Measurements from ENCODE around the gene CHCHD6. TPM values are rescaled to one million over a fixed set of nuclear protein-coding genes. Genes with fewer than 3 reads are reported as not detected.

The CHCHD6 gene
- total RNA-seq, 6 experiments from 2014 or later, result 1.7 to 5.3 (median 4.2) TPM

DNA sequence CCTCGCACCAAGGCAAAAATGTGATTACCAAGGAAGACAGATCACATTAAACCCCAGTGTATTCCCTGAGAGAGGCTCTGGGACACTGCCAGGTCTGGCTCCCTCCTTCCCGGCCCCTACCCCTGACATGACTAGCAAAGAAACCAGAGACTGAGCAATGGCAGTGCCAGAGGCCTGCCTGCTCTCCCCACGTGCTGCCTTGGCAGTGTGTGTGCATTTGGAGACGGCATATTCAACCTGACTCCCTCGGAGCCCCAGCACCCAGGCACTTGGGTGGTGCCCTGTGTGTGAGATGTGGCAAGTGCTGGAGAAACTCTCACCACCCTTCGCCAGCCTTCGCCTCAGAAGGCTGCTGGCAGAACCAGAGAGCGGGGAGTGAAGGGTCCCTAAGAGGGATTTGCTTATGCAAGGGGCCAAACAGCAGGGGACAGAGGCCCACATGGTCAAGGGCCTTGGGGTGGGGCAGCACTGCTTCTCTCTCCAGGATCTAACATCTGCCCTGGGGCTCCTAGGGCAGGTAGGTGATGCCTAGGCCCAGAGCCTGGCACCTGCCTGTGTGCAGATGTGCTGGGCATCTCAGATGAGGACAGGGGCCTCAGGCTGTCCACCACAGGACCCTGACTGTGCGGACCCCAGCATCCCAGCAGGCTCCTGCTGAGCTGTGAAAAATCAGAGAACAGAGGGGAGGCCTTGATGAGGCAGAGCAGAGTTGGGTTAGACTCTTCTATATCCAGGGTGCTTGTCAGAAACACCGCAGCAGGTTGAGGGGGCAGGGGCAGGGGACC, 255.3 kb downstream of the CHCHD6 start:
- WGBS (ENCODE audit: insufficient coverage, low coverage, low lambda C conversion rate, missing lambda C conversion rate), result 78% methylated on average over 7 of the region's 10 CpGs
- H3K27ac ChIP-seq, result no peak overlapping the region
- H3K36me3 ChIP-seq, result no peaks in the 10 kb centered on the region
- ATAC-seq, result no peak
- TF ChIP-seq, protein P1, sequence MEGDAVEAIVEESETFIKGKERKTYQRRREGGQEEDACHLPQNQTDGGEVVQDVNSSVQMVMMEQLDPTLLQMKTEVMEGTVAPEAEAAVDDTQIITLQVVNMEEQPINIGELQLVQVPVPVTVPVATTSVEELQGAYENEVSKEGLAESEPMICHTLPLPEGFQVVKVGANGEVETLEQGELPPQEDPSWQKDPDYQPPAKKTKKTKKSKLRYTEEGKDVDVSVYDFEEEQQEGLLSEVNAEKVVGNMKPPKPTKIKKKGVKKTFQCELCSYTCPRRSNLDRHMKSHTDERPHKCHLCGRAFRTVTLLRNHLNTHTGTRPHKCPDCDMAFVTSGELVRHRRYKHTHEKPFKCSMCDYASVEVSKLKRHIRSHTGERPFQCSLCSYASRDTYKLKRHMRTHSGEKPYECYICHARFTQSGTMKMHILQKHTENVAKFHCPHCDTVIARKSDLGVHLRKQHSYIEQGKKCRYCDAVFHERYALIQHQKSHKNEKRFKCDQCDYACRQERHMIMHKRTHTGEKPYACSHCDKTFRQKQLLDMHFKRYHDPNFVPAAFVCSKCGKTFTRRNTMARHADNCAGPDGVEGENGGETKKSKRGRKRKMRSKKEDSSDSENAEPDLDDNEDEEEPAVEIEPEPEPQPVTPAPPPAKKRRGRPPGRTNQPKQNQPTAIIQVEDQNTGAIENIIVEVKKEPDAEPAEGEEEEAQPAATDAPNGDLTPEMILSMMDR (IDR thresholded peaks at IDR 0.05), result no peak
- no peak for TF ChIP-seq POLR2A (IDR thresholded peaks at IDR 0.05)
- intact Hi-C loops (cut with DNase I), result no loop called here
- no peaks in the 10 kb centered on the region for H3K4me1 ChIP-seq
- H3K9me3 ChIP-seq, result no peaks in the 10 kb centered on the region
- DNase-seq, result peak in 2 of 3 donors; percentile 6 to 31
- no peak overlapping the region for H3K4me3 ChIP-seq
- no peaks in the 10 kb centered on the region for H3K27me3 ChIP-seq

DNA sequence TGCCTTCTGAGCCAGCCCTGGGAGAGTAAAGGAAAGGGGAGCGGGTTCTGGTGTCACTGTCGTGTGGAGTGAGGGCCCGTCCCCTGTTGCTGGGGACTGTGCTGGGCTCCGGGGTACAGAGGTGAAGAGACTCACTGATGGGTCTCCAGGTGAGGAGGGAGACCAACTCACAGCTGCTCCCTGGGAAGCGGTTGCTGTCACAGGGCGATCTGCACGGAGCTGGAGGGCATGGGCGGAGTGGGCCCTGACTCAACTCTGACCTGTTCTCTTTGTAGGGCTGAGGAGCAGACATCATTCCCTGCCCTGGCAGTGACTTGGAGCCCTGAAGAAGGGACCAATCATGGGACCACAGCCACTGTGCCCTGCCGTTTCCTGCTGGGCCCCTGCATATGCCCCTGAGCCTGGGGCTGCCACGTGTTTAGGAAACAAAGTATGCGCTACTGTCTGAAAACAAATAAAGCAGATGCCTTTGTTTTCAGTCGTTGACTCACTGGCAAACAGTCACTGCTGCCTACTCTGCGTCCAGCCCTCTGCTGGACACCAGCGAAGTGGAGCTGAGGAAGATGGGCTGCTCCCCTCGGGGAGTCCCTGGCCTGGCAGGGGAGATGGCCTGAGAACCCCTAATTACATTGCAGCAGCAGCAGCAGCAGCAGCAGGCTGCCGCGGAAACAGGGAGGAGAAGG, 256.0 kb downstream of the CHCHD6 start:
- no peaks in the 10 kb centered on the region for H3K4me1 ChIP-seq
- intact Hi-C loops (cut with DNase I), result loop anchor here in 1 of 2 donors (10.0 kb wide), 1 partner anchor 205 kb away; no protein-coding TSS in a partner anchor
- 100% methylated on average over 3 of the region's 17 CpGs for WGBS (ENCODE audit: insufficient coverage, low coverage, low lambda C conversion rate, missing lambda C conversion rate)
- no peaks in the 10 kb centered on the region for H3K9me3 ChIP-seq
- H3K36me3 ChIP-seq, result no peaks in the 10 kb centered on the region
- H3K27ac ChIP-seq, result no peak overlapping the region
- H3K4me3 ChIP-seq, result no peak overlapping the region
- no peak for TF ChIP-seq POLR2A (IDR thresholded peaks at IDR 0.05)
- TF ChIP-seq, protein P1 (IDR thresholded peaks at IDR 0.05), result no peak
- ATAC-seq (no peak), DNase-seq (peak in 2 of 3 donors; percentile 12 to 50)
- H3K27me3 ChIP-seq, result no peaks in the 10 kb centered on the region

DNA sequence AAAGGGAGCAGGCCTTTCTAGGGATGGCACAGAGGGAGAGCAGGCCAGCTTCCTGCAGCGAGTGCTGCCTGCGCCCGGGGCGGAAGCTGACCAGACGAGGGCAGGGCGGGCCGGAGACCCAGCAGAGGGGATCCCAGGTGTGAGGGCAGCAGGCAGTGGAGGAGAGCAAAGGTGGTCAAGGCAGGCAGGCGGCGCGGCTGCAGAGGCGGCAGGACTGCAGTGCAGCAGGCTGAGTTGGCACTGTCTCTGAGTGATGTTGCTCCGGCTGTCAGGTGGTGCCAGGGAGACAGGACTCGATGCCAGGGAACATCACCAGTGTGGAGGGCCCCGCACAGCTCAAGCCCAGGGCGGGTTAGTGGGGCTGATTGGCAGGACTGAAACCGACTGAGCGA, 256.6 kb downstream of the CHCHD6 start:
- no peaks in the 10 kb centered on the region for H3K36me3 ChIP-seq
- TF ChIP-seq, protein P1 (IDR thresholded peaks at IDR 0.05), result no peak
- TF ChIP-seq POLR2A (IDR thresholded peaks at IDR 0.05), result no peak
- no peaks in the 10 kb centered on the region for H3K27me3 ChIP-seq
- 80% methylated on average over 9 of the region's 17 CpGs for WGBS (ENCODE audit: insufficient coverage, low coverage, low lambda C conversion rate, missing lambda C conversion rate)
- H3K27ac ChIP-seq, result no peak overlapping the region
- H3K9me3 ChIP-seq, result no peaks in the 10 kb centered on the region
- no peak overlapping the region for H3K4me3 ChIP-seq
- ATAC-seq (no peak), DNase-seq (peak in 2 of 3 donors; percentile 17 to 35)
- no peaks in the 10 kb centered on the region for H3K4me1 ChIP-seq
- intact Hi-C loops (cut with DNase I), result loop anchor here in 1 of 2 donors (10.0 kb wide), 1 partner anchor 206 kb away; no protein-coding TSS in a partner anchor

DNA sequence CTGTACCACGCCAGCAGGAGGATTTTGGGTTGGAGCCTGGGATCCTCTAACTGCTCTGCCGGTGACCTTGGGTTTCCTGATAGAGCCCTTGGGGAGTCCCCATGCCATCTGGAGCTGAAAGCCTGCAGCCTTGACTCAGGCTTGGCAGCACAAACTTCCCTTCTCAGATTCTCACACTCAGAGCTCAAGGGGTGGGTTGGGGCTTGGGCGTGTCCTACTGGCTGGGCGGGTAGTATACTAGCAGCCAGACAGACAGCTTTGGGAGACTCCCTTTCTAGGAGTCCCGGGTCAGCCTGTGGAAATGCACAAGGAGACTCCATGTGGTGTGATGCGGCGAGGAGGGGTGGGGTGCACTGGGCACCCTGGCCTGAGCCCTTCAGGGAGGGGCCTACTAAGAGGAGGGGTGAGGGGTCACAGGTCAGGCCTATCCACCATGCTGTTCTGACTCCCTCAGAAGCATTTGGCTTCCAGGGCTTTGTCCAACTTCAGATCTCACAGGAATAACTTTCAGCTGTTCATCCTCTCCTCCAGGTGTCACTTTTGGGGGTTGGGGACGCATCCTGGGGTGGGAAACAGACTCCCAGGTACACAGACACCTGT, 257.3 kb downstream of the CHCHD6 start:
- Histone ChIP-seq H3K27me3 (no peaks in the 10 kb centered on the region), H3K4me3 (no peak overlapping the region), H3K27ac (no peak overlapping the region), H3K36me3 (no peaks in the 10 kb centered on the region), H3K9me3 (no peaks in the 10 kb centered on the region), H3K4me1 (no peaks in the 10 kb centered on the region)
- intact Hi-C loops (cut with DNase I), result loop anchor here in 1 of 2 donors (10.0 kb wide), 1 partner anchor 206 kb away; no protein-coding TSS in a partner anchor
- peak; percentile 57 to 71 (median 66) for ATAC-seq
- WGBS (ENCODE audit: insufficient coverage, low coverage, low lambda C conversion rate, missing lambda C conversion rate), result 60% methylated on average over 4 of the region's 8 CpGs
- DNase-seq, result peak in 2 of 3 donors; percentile 28 to 55
- TF ChIP-seq POLR2A (IDR thresholded peaks at IDR 0.05), result no peak
- TF ChIP-seq, protein P1 (IDR thresholded peaks at IDR 0.05), result no peak

Measured in right lobe of liver (tissue), 6 donors.